Transverse colon (tissue), 4 donors: ENCODE measurements around the gene S100A2.

Experiments used
- POLR2AphosphoS5 ChIP-seq, 3 donors: sonication (generic); formaldehyde crosslinking; IDR thresholded peaks; one replicate each; pipeline ENCODE4 v1.6.1; 2016; ENCODE audit warnings: antibody characterized with exemption in 3 of 3
- TF ChIP-seq, protein P1 (sequence below), 5 experiments: fragments of 200-600 bp in 3 of 5; fragments of 450-650 bp in 2 of 5; sonication (generic) in 3 of 5; IDR thresholded peaks; 1 replicate in 2 of 5; 2 replicates in 3 of 5; pipeline ENCODE4 v1.5.1; 2016 to 2017; ENCODE audit warnings: antibody characterized with exemption in 5 of 5, inconsistent platforms in 3 of 5, mild to moderate bottlenecking in 2 of 5, moderate library complexity in 1 of 5

DNA sequence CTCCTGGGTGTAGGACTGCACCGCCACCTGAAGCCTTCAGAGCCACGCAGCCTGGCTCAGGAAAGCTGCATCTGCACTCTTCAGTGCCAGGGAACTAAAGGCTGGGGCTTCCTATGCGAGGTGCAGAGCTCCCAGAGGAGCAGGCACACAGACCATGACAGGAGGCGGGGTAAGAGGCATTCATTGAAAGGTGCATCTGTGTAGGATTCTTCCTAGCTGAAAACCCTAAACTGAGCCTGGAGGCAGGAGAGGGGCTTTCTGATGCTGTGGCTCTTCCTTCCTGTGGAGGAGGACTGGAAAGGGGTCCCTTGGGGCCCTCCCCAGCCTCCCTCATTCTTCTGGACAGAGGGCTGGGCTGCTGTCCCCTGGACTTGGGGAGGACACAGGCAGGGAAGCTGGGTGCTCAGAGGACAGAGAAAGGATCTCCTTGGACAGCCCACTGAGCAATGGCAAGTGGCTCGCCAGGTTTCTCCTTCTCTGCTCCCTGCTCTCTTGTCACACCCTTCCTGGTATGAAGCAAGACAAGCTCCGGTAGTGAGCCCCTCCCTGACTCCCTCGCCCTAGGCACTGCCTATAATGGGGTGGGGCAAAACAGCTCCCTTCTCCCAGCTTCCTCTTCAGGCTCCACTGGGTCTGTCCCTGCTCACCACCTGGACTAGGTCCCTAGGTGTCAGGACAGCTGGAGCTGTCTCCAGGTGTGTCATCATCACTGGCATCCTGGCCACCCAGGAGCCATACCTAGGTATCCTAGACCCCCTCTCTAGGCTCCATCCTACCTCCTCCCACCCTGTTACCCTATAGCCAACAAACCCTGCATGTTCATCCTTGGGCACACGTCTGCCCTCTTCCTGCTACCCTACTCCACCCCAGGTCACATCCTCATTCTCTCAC, 49.9 kb downstream of the S100A2 start:
- TF ChIP-seq, protein P1, sequence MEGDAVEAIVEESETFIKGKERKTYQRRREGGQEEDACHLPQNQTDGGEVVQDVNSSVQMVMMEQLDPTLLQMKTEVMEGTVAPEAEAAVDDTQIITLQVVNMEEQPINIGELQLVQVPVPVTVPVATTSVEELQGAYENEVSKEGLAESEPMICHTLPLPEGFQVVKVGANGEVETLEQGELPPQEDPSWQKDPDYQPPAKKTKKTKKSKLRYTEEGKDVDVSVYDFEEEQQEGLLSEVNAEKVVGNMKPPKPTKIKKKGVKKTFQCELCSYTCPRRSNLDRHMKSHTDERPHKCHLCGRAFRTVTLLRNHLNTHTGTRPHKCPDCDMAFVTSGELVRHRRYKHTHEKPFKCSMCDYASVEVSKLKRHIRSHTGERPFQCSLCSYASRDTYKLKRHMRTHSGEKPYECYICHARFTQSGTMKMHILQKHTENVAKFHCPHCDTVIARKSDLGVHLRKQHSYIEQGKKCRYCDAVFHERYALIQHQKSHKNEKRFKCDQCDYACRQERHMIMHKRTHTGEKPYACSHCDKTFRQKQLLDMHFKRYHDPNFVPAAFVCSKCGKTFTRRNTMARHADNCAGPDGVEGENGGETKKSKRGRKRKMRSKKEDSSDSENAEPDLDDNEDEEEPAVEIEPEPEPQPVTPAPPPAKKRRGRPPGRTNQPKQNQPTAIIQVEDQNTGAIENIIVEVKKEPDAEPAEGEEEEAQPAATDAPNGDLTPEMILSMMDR (IDR thresholded peaks at IDR 0.05), result no peak
- TF ChIP-seq POLR2AphosphoS5 (IDR thresholded peaks at IDR 0.05), result peak; percentile 71 to 84 (median 81)
